Central memory CD4-positive, alpha-beta T cell (primary cell): ENCODE results near the gene DGCR2.
"Not testable (repeated sequence)": the region's sequence is repeated elsewhere in the genome, so short reads cannot be mapped to it uniquely, and the experiment has no call there.

Experiments used
- DNase-seq: peaks from one replicate; pipeline ENCODE4 v3.0.0; 2022

The DGCR2 gene

DNA sequence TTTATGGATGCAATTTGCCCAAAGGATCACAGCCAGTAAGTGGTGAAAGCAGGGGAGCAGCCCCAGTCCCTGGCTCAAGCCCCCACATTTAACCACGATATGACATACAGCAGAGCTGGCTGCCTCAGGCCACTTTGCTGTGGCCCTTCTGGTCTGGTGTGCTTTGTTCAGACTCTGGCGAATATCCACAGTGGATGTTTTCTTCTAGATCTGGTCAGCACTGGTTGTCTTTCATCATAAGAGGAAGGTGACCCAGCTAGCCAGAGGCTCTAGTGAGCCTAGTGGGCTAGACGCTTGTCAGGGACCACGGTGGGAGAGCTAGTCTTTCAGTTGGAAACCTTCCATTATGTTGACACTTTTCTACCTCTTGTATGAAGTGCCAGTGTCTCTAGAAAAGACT is 42.5 kb downstream of the DGCR2 start:
- no peak for DNase-seq

DNA sequence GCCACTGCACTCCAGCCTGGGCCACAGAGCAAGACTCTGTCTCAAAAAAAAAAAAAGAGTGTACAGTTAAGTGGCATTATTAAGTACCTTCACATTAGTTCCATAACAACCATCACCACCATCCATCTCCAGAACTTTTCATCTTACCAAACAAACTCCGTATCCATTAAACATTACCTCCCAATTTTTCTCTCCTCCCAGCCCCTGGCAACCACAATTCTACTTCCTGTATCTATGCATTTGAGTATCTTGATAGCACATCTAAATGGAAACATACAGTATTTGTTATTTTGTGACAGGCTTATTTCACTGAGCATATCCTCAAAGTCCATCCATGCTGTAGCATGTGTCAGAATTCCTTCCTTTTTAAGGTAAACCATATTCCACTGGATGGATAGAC is 46.8 kb downstream of the DGCR2 start:
- no peak for DNase-seq

DNA sequence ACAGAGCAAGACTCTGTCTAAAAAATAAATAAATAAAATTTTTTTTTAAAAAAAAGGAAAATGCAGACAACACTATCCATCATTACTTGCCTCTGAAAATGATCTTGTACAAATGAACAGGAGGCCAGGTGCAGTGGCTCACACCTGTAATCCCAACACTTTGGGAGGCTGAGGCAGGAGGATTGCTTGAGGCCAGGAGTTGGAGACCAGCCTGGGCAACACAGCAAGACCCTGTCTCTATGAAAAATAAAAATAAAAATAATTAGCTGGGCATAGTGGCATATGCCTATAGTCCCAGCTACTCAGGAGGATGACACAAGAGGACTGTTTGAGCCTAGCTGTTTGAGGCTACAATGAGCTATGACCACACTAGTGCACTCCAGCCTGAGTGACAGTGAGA is 49.4 kb downstream of the DGCR2 start:
- not testable (repeated sequence) for DNase-seq

DNA sequence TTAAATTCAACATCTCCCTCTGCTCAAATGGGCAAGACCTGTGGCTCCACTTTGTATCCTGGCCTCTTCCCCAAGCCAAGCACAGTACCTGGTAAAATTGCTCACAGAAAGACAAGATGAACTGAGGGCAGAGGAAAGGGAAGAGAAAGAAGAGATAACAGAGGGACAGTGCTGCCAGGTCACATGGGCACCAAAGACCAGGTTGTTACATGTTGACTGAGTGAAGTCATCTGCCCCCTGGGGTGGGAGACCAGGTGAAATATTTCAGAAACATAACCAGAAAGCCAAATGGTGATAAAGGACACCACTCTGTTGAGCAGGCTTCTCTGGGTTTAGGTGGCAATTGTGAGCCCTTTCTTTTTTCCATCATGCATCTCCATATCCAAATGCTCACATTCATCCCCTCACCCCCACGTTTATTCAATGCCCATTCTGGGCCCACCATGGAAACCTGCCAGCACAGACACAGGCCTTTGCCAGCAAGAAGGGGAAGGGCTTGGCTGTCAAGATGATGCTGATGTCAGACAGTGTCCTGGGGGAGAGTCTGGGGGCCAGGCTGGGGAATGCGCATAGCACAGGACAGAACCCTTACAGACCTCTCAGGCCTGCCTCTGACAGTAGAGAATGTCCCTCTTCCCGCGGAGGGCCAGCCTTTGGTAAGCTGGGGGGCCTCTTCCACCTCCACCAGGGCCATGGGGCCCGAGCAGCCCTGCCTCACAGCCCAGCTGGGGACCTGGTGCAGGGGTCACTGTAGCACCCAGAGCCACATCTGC is 51.6 kb downstream of the DGCR2 start:
- DNase-seq, result no peak

DNA sequence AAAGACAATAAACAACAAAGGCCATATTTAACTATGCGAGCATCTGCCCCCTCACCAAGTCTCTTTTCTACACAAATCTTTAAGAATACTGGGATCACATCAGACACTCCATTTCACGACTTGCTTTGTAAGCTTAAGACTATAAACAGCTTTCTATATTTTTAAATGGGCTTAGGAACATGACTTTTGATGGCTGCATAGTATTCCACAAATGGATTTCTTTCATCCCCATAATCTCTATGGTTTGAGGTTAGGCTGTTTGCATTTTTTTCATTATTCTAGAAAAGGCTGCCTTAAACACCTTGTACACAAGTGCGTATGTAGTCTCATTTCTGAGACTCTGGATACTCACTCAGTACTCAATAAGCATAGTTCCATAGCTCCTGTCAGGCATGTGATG is 52.8 kb downstream of the DGCR2 start:
- no peak for DNase-seq

DNA sequence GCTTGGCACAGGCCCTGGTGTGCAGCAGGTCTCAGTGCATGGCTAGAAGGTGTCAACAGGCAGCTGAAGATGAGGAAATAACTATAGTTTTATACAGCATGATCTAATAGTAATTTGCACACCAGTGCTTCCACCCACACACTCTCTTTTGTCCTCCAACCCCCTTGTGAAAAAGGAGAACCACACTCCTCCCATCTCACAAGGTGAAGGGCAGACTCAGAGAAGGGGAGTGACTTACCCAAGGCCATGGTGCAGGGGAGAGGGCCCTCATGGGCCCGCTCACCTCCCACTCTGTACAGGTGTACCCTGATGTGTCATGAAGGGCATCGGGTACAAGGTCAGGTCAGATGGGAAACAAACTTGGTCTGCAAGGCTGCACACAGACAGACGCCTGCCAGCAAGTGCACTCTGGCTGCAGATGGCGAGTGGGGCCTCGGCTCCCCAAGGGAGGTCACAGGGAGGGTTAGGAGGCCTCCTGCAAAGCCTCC is 53.4 kb downstream of the DGCR2 start:
- DNase-seq, result no peak

DNA sequence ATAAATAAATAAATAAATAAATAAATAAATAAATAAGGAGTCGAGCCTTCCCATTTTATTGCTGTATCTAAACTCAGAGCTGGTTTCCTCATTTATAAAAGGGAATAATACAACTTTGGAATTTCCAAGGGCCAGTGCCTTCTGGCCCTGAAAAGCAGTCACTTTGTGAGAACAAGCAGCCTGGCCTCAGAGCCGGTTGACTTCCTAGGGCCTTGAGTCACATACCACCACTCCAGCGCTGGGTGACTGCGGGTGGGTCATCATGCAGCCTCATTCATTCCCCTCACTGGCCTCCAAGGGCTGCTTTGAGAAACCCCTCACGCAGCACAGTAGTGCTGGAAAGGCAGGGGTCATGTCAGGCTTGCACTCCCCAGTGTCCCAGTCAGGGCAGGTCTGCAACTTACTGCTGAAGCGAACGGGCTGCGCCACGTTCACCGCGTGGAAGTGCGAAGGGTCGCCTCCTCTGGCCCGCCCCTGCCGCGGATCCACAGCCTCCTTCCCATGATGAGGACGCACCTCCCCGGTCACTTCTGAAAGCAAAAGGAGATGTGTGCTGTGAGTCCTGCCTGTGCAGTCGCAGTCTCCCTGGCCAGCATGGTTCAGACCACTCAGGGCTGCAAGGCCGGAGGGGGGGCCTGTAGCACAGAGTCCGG is 54.4 kb downstream of the DGCR2 start:
- no peak for DNase-seq

DNA sequence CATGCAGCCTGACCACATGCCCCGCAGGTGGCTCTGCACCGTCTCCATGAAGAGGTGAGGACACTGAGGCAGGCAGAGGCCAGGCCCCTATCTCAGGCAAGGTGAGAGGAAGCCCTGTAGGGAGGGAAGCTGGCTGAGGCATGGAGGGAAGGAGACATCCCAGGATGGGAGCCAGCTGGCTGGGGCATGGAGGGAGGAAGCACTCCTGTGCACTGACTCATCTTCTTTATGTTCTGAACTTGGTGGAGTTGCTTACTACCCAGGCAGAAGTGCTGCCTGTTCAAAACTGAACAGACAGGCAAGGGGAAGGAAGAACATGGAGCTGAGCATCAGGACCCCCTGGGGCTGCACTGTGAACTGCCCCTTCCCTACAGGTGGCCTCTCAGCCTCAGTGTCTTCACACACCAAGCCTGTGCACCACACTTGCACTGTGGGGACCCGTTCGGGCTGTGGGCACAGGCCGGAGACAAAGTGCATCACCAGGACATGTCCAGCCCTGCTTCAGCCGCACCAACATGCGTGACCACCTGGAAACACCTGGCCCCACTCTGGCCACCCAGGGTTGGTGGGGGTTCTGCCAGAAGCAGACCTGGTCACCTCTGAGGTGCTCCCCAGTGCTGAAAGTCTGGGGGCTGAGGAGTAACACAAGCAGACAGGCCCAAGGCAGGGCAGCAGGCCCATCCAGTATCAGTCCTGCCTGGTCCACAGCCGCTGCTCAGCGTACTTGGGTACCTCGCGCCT is 55.5 kb downstream of the DGCR2 start:
- no peak for DNase-seq

DNA sequence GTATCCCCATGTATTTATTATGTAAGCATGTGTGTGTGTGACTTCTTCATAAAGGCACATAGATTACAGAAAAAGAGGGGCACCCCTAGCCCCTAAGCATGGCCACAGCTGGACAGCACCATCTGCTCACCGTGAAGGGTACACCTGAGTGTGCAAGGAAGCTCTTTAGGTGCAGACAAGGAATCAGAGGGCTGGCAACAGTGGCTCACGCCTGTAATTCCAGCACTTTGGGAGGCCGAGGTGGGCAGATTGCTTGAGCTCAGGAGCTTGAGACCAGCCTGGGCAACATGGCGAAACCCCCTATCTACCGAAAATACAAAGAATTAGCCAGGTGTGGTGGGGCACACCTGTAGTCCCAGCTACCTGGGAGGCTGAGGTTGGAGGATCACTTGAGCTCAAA is 56.3 kb downstream of the DGCR2 start:
- DNase-seq, result no peak

DNA sequence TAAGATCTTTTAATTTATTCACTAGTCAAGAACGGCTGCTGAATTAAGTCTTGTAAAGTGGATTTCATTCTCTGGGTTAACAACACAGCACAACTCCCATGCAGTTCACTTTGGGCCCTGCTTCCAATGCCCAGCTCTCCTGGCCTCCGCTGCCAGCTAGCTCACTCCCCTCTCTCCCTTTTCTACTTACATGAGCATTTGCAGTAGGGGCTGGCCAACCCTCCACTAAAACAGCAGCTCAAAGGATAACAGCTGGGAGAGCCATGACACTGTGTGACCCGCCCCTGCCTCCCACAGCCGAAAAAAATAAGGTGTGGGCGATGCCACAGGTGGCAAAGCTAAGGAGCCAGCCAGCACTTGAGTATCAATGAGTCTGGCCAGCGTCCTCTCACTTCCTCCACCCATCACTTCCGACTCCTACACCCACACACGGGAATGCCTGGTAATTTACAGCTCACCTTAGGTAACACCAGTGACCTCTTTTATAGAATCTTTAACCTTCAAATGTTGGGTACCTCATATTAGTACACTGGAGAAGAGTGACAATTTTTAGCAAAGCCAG is 56.8 kb downstream of the DGCR2 start:
- DNase-seq, result no peak

DNA sequence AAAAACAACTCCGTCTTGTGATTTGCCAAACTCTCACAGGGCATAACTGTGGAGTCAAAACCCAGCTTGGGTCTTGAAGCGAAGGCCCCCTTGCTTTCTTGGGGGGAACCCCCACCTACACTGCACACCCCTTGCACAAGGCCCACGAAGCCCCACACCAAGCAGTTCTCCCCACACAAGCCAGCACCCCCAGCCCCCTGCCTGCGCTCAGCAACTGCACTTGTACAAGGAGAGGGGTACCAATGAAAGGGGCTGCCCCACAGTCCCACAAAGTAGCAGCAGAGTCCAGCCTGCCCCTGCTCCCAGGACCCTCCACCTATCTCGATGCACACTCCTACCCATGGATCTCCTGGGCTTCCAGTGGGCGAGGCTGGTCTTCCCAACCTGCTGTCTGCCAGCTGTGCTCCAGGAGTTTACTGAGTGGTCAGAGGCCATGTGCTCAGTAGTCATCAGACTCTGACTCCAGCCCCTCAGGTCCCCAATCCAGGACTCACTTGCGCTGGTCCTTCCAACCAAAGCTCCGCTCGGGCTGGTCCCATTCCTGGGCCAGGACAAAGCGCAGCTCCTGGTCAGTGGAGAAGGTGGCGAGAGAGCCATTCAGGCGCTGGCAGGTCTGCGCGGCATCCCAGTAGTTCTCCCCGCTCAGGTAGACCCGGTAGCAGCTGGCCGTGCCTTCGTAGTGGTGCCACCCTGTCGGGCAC is 57.7 kb downstream of the DGCR2 start:
- DNase-seq, result no peak

DNA sequence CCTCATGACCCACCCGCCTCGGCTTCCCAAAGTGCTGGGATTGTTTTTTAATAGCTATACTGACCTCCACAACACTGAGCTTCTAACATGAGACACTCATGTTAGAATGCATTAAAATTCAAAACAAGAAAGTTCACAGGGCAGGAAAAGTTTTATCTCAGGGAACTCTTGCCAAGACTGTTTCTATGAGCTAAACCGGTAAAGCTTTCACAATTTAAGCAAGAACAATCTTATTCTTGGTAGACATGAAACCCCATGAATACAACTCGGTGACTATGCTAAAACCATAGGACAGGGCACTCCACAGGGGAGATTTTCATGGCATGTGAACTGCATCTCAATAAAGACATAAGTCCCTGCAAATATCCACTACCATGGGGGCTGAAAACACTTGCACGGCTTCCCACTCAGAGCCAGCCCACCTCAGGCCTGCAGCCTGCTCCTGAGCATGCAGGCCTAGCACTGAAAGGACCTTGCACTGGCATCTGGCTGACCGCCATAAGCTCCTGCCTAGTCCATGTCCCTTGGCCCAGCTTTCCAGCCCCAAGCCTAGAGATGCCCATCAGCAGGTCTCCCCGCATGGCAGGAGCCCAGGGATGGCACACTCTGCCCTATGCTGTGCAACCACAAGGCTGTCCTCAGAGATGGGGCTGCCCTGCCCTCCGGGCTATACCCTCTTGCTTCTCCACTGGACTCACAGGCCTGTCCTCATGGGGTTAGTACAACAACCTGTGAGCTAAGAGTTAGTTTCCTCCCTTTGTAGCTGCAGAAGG is 58.4 kb downstream of the DGCR2 start:
- DNase-seq, result no peak

DNA sequence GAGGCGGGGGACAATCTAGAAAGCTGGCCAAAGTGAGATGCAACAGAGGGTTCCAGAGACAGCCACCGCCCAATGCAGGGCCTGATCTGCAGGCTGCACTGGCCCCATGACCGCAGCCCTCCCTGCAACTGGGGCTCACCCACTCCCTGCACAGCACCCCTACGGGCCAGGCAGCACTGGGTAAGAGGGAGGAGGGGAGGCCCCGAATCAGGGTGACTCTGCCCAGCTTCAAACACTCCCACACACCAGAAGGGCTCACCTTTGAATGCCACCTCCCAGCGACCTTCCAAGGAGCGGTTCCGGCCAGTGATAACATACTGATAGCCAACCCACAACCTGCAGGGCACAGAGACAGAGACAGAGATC is 59.3 kb downstream of the DGCR2 start:
- DNase-seq, result no peak

DNA sequence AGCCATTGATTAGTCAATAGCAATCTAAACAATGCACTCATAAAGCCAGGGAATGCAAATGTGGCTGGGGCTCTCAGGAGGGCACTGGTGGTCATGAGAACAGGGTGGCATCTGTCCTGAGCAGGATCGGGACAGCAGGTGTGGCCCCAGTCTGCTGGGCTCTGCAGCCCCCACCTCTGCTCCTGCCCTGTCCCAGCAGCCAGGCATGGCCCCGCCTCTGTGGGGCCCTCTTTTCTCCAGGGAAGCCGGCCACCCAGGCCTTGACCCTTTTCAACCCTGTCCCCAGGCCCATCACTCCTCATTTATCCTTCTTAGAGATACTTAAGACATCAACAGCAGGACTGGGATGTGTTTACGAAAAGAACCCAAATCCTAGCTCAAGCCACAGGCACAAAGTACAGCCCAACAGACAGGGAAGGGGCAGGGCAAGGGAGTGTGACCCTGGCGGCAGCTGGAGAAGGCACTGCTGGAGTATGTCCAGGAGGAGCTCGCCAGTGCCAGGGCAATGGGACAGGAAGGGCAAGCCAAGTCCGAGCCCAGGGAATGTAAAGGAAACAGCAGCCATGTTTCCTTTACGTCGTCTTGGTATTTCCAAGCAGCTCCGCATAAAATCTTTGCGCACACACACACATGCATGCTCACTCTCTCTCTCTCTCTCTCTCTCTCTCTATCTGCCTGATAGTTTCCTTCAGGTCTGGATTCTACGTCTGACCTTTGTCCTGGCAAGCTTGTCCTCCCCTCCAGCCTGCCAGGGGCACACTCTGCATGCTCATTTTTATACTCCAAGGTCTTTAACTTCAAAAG is 59.9 kb downstream of the DGCR2 start:
- DNase-seq, result no peak

DNA sequence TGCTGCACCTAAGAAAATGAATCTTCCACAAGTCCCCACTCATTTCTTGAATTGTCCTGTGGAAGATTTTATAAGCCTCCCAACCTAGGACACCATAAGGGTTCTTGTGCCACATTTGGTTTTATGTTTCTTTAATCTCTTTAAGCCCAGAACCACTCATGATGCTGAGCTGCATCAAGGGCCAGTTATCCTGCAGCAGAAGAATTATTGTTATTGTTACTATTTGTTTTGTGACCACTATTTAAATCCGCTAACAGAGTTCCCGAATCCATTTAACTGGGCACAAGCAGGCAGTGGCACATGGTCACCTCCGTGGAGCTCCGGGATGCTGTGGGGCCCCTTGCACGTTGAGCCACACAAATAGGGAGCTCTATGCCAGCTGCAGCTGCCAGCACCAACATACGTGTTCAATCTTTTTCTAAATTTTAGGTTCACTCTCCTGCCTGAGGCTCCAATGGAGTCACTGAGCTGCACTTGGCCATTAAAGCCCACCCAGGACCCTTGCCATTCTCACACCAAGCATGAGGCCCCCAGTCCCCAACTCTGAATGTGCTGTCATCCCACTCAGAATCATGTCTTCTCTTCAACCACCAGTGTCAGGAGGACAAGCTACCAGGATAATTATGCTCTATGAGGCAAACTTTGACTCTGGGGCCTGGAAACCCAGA is 60.6 kb downstream of the DGCR2 start:
- DNase-seq, result no peak

DNA sequence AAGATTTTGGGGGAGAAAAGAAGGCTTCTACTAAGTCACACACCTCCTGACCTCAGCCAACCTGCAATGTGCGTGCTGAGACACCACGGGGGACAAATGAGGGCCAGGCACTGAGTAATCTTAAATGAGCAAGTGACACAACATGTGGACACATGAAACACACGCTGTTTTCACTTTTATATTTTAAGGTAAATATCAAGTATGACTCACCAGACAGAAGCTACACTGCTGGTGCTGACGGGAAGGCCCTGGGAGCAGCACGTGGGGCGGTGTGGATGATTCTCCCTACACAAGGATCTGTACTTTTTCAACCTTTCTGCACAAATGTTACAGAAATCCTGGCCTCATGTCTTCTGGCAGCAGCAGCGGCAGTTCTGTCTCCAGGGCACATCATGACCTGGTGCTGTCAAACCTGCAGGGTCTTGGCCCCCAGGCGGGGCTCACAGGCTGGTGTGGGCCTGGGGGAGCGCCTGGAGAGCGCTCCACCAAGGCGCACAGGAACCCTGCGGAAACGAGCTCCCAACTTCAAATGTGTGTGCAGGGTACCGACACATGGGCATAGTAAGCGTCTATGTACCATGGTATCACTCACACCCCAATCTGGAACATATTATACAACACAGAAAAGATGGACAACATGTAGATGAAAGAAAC is 61.7 kb downstream of the DGCR2 start:
- DNase-seq, result no peak

DNA sequence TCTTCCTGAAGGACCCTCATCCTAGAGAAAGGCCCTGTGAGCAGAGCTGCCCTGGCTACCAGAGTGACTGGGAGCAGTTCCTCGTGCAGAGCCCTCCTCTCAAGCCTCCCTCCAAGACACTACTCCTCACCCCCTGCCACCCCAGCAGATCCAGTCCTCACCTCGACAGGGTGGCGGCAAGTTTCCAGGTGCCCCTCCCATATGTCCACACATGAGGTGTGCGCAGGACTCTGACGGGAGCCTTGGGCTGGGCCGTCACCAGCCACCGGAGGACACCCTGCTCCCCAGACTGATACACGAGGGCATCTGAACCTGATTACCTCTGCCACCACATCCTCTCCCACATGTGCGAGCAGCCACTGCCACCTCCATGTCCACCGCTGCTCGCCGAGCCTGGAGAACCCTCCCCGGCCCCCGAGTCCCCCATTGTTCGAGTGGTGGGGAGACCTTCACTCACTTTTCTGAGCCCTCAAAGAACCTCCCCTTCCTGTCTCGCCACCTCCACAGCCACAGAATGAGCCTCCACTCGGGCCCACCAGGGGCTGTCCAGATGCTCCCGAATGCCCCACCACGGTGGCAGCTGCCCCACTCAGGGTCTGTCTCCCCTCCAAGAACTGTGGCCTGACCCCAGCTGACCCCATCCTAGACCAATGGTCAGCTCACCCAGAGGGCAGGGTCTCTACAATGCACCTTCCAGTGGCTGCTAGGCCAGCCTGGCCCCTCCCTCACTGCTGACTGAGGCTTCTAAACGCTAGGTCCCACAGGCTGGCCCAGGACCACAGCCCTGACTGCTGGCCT is 62.5 kb downstream of the DGCR2 start:
- DNase-seq, result no peak

DNA sequence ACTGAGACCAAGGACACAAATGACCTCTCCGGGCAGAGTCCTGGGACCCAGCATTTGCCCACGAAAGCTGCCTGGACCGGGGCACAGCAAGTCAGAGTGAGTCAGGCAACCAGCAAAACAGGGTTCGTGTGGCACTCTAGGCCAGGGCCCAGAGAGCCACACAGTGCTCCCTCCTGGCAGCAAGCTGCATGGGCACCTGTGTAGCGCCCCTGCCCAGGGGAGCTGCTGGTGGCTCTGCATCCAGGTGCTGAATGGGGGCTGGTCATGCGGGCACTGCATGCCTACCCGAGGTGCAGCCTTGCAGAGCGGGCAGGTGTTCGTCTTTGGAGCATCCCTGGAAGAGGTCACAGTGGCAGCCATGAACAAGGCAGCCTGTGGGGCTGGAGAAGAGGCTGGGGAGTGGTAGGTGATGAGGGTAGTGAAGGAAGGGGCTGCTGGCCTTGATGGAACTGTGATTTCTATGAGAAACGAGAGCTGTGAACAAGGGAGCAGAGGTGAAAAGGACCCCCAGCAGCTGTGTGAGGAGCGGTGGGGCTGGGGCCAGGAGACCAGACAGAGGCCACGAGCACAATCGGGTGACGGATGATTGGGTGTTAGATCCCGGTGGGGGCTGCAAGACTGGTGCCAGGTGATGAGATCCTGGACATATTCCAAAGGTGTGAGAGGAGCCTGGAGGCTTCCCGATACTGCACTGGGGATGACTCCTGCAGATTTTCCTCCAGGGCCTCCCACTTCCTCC is 63.3 kb downstream of the DGCR2 start:
- DNase-seq, result no peak
